GM12891 (cell line): ENCODE results near the gene TP53BP2.
"Not testable (repeated sequence)": the region's sequence is repeated elsewhere in the genome, so short reads cannot be mapped to it uniquely, and the experiment has no call there.

ENCODE experiments used
- DNase-seq: peaks from one replicate; pipeline ENCODE4 v3.0.0; 2011; ENCODE audit warnings: low spot score; ENCODE audit not compliant: insufficient read length
- FAIRE-seq: peaks from 2 replicates; lab custom pipeline; 2011; peaks lifted over from hg19 to GRCh38; lab: Jason Lieb, UNC
- PAX5 ChIP-seq: IDR thresholded peaks from 2 replicates; pipeline ENCODE4 v1.6.1; 2011; ENCODE audit warnings: low read length, moderate library complexity, mild to moderate bottlenecking; ENCODE audit not compliant: insufficient read depth, severe bottlenecking
- POLR2A ChIP-seq: IDR thresholded peaks from 2 replicates; pipeline ENCODE4 v1.6.1; 2011; ENCODE audit warnings: low read depth, low read length, control low read depth
- POLR2AphosphoS5 ChIP-seq: IDR thresholded peaks from 2 replicates; pipeline ENCODE4 v1.6.1; 2011; ENCODE audit warnings: low read depth, low read length, control low read depth
- POU2F2 ChIP-seq: IDR thresholded peaks from 2 replicates; pipeline ENCODE4 v1.6.1; 2011; ENCODE audit warnings: low read depth, mild to moderate bottlenecking, control low read depth, low read length, moderate library complexity
- SPI1 ChIP-seq: IDR thresholded peaks from 2 replicates; pipeline ENCODE4 v1.6.1; 2011; ENCODE audit warnings: low read depth, low read length, control low read depth
- TAF1 ChIP-seq: IDR thresholded peaks from 2 replicates; pipeline ENCODE4 v1.6.1; 2011; ENCODE audit warnings: low read depth, low read length, control low read depth

TP53BP2 gene

DNA sequence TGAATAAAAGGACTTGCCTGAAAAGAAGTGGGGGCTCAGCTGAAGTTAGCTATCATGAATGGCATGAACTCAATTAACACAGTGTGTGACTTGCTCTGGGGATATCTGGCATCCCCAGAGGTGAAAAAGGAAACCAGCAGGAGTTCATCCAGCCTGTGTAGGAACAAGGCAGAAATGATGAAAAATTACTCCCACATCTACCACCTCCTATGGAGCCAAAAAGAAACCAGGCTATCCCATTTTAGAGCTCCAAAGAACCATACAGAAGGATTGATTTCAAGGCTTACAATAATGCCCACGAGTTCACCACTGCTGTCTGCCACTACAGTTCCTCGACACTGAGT lies 25.3 kb downstream of the TP53BP2 start:
- FAIRE-seq (no peak), DNase-seq (no peak)
- TF ChIP-seq SPI1: no peak
- TF ChIP-seq TAF1: no peak
- no peak for TF ChIP-seq POLR2AphosphoS5
- TF ChIP-seq POU2F2: no peak
- TF ChIP-seq POLR2A: no peak
- no peak for TF ChIP-seq PAX5

DNA sequence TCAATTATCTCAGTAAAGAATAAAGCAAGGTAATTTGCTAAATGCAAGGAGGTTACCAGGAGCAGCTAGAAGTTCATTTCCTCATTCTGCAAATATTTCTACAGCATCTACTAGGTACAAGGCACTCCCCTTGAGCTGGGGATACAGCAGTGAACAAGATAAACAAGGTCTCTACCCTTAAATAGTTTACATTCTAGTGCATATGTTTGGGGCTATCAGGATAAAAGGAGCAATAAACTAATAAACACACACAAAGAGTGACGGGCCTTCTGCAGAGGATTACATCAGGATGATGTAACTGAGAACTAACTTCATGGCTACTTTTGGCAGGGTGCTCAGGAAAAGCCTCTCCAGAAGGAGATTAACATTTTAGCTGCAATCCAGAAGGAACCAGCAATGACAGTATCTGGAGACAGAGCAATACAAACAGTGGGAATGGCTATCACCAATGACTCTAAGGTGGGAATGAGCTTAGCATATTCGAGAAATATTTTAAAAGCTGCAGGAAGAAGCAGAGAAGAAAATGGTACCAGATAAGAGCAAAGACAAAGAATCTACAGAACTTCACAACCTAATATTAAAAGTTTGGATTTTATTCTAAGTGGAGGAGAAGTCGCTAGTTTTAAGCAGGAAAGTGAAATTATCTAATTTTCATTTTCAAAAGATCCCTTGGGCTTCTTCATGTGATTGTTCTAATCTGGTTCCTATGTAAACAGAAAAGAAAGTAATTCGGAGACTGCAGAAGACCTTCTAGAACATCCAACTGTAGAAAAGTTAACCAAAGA lies 25.8 kb downstream of the TP53BP2 start:
- DNase-seq: no peak
- no peak for FAIRE-seq
- TF ChIP-seq POLR2A (no peak), POLR2AphosphoS5 (no peak), POU2F2 (no peak), TAF1 (no peak), PAX5 (no peak), SPI1 (no peak)

DNA sequence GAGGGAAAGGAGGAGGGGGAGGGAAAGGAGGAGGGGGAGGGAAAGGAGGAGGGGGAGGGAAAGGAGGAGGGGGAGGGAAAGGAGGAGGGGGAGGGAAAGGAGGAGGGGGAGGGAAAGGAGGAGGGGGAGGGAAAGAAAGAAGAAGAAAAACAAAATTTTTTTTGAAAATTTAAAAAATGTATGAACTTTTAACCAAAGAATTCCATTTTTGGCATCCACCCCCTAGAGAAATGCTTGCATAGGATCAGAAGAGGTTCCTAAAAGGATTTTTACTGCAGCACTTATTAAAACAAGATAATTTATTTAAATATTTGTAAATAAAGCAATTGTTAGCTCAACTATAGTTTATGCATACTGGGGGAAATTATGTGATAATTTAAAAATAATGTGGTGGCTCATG lies 28.5 kb downstream of the TP53BP2 start:
- not testable (repeated sequence) for FAIRE-seq, DNase-seq

DNA sequence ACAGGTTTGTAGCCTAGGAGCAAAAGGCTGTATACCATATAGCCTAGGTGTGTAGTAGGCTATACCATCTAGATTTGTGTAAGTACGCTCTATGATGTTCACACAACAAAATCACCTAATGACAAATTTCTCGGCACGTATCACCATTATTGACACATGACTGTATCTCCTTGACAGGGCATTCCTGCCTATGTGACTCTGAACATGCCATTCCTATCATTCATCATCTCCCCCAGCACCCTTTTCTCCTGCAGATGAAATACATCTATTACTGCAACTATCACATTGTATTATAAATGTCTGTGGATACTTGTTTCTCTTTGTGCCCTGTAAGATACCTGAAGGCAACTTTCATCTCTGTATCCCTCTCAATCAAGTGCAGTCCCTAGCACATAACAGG lies 29.9 kb downstream of the TP53BP2 start:
- FAIRE-seq (no peak), DNase-seq (no peak)
- TF ChIP-seq SPI1 (no peak), PAX5 (no peak), POLR2AphosphoS5 (no peak), POLR2A (no peak), TAF1 (no peak), POU2F2 (no peak)

DNA sequence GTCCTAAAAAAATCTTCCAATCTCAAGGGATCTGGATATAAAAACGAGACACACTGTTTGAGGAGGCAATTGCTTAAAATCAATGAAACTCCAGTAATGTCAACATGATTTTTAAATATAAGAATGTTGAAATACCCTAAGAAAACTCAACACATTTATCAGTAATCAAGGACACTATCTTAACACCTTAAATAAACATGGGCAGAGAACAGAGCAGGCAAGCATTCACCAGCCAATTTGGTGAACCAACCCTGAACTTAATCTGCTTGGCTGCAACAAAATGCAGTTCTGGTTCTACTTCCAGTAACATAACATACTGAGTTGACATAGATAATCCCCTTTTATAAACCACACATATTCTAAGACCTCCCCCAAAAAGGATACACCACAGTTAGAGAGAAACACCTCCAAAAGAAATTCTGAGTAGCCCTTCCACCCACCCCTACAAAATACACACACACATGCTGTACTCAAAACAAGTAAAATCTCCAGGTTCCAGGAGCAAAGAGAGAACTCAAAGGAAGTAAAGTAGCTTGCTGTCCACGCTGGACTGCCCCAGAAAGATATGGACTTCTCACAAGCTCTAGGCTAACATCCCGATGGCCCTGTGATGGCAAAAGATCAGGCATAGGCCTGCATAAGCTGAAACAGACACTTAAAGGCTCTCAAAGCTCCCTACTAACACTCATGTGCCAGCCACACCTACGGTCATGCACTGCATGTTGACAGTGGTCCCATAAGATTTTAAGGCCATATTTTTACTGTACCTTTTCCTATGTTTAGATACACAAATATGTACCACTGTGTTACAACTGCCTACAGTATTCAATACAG lies 30.5 kb downstream of the TP53BP2 start:
- no peak for TF ChIP-seq POLR2A
- no peak for TF ChIP-seq SPI1
- TF ChIP-seq TAF1: no peak
- no peak for TF ChIP-seq PAX5
- TF ChIP-seq POU2F2: no peak
- no peak for TF ChIP-seq POLR2AphosphoS5
- no peak for FAIRE-seq
- DNase-seq: no peak

DNA sequence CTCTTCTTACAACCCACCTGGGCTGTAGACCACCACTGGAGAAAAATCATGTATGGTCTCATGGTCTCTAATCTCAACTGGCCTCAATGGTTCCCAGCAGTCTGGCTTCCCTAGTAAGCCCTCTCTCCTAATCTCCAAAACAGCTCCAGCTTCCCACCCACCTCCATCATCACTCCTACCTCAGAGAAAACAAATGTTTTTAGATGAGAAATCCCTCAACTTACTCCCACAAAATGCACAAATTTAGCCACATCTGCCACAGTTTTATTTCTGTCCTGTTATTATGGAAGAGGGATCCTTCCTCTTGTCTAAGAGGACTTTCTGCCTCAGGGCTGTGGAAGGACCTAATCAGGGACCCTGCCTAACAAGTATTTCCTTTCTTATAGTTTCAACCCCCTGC lies 32.1 kb downstream of the TP53BP2 start:
- TF ChIP-seq PAX5 (no peak), POU2F2 (no peak), POLR2A (no peak), SPI1 (no peak)
- no peak for FAIRE-seq
- no peak for DNase-seq

DNA sequence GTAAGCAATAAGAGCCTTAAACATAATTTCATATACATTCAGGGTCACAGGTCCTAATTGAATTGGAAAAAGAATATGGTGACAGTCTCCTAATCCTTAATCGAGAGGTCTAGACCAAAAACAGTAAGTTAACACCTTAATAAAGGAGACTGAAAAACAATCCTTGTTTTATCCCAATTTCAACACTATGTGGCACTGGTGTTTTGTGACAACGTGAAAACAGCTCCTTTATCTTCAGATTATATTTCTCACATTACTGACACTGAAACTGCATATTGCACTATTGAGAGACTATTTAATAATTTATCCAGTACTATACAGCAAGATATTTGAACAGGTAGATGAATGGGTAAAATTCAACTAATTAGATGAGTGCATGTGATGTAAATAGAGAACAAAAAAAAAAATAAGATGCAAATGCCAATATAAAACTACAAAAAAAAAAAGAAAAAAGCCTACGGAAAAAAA lies 34.1 kb downstream of the TP53BP2 start:
- TF ChIP-seq POLR2A: no peak
- TF ChIP-seq POU2F2: no peak
- no peak for TF ChIP-seq SPI1
- no peak for TF ChIP-seq PAX5
- no peak for TF ChIP-seq TAF1
- no peak for TF ChIP-seq POLR2AphosphoS5
- FAIRE-seq (peak; percentile 26), DNase-seq (no peak)

DNA sequence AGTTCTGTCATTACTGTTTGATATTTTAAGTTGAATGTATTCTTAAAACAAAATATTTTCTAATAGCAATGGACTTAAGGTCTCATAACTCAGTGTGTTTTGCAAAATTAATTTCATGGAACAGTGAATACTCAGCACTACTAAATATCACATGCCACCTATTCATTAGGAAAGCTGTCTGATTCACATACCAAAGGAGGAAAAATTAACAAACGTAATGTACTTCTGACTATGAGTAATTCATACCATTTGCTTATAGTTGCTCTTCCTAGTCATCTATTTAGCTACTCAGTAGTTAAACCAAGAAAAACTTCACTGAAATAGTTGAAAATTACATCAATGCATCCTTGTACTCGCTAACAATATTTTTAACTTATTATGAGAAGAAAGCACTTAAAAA lies 35.2 kb downstream of the TP53BP2 start:
- FAIRE-seq (no peak), DNase-seq (no peak)
- no peak for TF ChIP-seq POLR2AphosphoS5
- TF ChIP-seq PAX5: no peak
- TF ChIP-seq POLR2A: no peak
- TF ChIP-seq SPI1: no peak
- TF ChIP-seq TAF1: no peak
- no peak for TF ChIP-seq POU2F2

DNA sequence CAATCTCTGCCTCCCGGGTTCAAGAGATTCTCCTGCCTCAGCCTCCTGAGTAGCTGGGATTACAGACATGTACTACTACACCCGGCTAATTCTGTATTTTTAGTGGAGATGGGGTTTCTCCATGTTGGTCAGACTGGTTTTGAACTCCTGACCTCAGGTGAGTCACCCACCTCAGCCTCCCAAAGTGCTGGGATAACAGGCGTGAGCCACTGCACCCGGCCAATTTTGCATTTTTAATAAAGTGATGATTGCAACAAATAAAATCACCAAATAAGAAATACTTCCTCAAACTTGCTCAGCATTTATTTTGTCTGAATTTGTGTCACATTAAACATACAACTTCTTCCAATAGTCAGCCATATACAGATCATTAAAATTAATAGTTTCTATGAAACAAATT lies 35.8 kb downstream of the TP53BP2 start:
- FAIRE-seq, DNase-seq: not testable (repeated sequence)

DNA sequence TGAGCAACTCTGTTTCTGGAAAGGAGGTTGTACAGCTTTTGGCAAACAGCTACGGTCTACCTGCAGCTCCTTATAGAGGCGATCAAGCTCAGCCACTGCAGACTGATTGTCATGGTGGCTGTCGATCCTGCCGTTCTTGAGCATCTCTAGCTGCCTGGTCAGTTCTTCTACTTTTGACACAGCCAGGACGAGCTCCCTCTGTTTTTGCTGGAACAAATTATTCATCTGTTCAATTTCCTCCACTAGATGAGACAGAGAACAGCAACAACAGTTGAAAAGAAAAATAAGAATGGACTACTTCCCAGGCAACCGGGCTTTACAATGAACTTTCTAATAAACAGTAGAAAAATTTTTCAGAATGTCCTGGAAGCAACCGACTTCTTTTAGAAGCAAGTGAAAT lies 42.5 kb downstream of the TP53BP2 start:
- FAIRE-seq (no peak), DNase-seq (no peak)
- no peak for TF ChIP-seq POLR2AphosphoS5
- TF ChIP-seq SPI1: no peak
- no peak for TF ChIP-seq PAX5
- TF ChIP-seq TAF1: no peak
- no peak for TF ChIP-seq POU2F2
- TF ChIP-seq POLR2A: no peak

DNA sequence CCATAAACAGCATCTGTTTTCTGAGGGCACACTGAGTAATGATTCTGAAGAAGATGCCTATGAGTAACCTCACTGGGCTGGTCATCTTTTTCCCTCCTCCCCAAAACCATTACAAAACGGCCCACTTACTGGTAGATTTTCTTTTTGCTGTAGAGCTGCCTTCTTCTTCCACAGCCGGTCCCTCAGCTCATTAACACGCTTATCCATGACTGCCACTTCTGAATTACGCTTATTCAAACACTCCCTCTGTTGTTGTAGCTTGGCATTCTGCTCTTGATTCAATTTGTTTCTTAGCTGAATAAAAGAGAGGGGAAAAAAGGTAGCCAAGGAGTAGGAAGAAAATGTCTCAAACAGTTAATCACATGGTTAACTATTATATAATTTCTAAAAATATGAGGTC lies 43.1 kb downstream of the TP53BP2 start:
- FAIRE-seq: no peak

More for the DNA sequence above, 43.1 kb downstream of the TP53BP2 start:
- TF ChIP-seq POLR2A: no peak
- TF ChIP-seq PAX5: no peak
- TF ChIP-seq TAF1: no peak
- TF ChIP-seq POLR2AphosphoS5: no peak
- no peak for TF ChIP-seq SPI1
- no peak for TF ChIP-seq POU2F2
- no peak for DNase-seq
